Ectodermal cell (in vitro differentiated cells): ENCODE data around the gene AUTS2.

ENCODE experiments used
- H3K27ac ChIP-seq: 2 replicates; pipeline ENCODE4 v1.7.0; 2013; ENCODE audit warnings: mild to moderate bottlenecking, low read depth, low read length; ENCODE audit not compliant: insufficient read depth, poor library complexity, severe bottlenecking
- H3K27me3 ChIP-seq: 2 replicates; pipeline ENCODE4 v1.7.0; 2013; ENCODE audit warnings: mild to moderate bottlenecking, low read length; ENCODE audit not compliant: insufficient read depth, control insufficient read depth, poor library complexity, severe bottlenecking
- H3K36me3 ChIP-seq: one replicate; pipeline ENCODE4 v1.7.0; 2013; ENCODE audit warnings: low read length; ENCODE audit not compliant: control insufficient read depth, insufficient read depth
- H3K4me1 ChIP-seq: one replicate; pipeline ENCODE4 v1.7.0; 2013; ENCODE audit warnings: low read length; ENCODE audit not compliant: control insufficient read depth, insufficient read depth
- H3K4me3 ChIP-seq: 2 replicates; pipeline ENCODE4 v1.7.0; 2013; ENCODE audit warnings: low read depth, low read length, control low read depth; ENCODE audit not compliant: insufficient read depth
- H3K9me3 ChIP-seq: 2 replicates; pipeline ENCODE4 v1.7.0; 2013; ENCODE audit warnings: mild to moderate bottlenecking, low read length, moderate library complexity; ENCODE audit not compliant: control insufficient read depth
- WGBS, 2 experiments: methylation state at CpG; one replicate each; pipeline ENCODE4 v1.1.7; 2013; ENCODE audit warnings: missing lambda C conversion rate in 2 of 2; 5-methylcytosine and 5-hydroxymethylcytosine counted together

Gene AUTS2

DNA sequence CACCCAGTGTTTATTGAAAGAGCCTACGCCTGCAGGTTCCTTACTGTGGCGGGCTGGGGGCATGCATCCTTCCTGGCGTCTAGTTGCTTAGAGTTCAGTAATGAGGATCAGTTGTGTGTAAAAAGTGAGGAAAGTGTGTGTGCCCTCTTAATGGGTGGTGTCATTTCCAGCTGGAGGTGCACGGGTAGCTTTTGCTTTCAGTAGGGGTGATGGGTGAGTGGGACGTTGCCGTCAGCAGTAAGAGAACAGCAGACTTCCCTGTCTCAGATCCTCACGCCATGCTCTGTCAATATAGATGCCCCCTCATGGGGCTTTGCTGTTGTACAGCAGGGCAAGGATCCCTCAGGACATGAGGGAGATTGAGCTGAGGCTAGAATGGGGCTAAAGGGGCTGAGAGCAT is 1181.0 kb downstream of the AUTS2 start:
- H3K36me3 ChIP-seq: peaks cover 16% of the 10 kb centered on the region
- H3K4me3 ChIP-seq: no peak overlapping the region
- no peaks in the 10 kb centered on the region for H3K27me3 ChIP-seq
- H3K4me1 ChIP-seq: peaks cover 10% of the 10 kb centered on the region
- no peaks in the 10 kb centered on the region for H3K9me3 ChIP-seq
- 92 to 98% methylated on average over 7 of the region's 7 CpGs for WGBS, 2 experiments
- no peak overlapping the region for H3K27ac ChIP-seq

DNA sequence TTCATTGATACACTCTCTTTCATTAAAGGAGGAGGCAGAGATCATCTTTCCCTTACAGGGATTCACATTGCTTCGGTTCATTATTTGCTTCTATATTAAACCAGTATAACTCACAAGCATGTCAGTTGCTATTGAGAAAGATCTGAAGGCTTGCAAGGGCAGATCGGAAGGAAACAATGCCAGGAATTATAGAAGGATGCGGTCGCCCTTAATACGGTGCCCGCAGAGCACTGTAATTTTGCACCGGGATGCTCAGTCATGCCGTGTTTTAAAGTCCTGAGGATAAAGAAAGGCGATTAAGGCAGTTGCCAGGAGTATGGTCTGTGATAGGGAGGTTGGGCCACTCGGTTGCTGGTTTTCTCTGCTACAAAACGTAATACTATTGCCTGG is 1183.6 kb downstream of the AUTS2 start:
- no peak overlapping the region for H3K4me3 ChIP-seq
- H3K27ac ChIP-seq: no peak overlapping the region
- H3K9me3 ChIP-seq: no peaks in the 10 kb centered on the region
- H3K4me1 ChIP-seq: peaks cover 10% of the 10 kb centered on the region
- no peaks in the 10 kb centered on the region for H3K27me3 ChIP-seq
- WGBS, 2 experiments: 95 to 96% methylated on average over 11 of the region's 11 CpGs
- peaks cover 38% of the 10 kb centered on the region for H3K36me3 ChIP-seq

DNA sequence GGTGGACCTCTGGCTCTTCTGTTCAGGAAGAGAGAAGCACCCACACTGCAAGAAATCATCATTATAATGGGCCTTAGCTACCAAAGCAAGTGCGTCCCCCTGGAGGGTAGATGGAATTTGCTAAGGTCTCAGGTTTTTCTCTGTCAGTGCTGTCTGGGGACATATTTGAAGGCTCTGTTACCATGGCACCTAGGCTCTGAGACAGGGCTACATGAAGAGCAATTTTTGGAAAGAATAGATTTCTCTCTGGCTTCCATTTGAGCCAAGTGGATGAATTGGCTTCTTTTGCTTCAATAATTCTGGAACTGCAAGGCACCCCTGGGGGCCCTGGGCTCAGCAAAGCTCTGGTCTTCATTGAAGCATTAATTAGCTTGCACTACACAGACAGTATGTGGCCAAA is 1184.5 kb downstream of the AUTS2 start:
- Histone ChIP-seq H3K4me1 (peaks cover 10% of the 10 kb centered on the region), H3K27ac (no peak overlapping the region), H3K27me3 (no peaks in the 10 kb centered on the region), H3K4me3 (no peak overlapping the region), H3K9me3 (no peaks in the 10 kb centered on the region), H3K36me3 (peaks cover 43% of the 10 kb centered on the region)
- 85 to 88% methylated on average over 1 of the region's 1 CpG for WGBS, 2 experiments

DNA sequence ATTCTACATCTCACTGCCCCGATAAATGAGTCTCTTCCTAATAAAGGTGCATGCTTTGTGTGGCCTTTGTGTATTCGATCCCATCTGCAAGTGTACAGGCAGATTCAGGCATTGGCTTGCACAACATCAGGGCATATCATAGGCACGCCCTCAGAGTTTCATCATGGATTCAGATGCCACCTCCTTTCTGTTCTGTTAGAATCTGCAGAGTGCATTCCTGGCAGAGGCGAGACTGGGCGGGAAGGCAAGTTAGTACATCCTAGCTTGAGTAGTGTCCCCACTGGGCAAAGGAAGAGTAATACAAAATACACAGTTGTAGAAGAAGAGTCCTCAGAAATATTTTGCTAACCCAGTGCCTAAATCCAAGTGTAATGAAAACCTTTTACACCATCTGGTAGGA is 1187.2 kb downstream of the AUTS2 start:
- Histone ChIP-seq H3K4me1 (peaks cover 10% of the 10 kb centered on the region), H3K4me3 (no peak overlapping the region), H3K9me3 (no peaks in the 10 kb centered on the region), H3K27ac (no peak overlapping the region), H3K27me3 (no peaks in the 10 kb centered on the region), H3K36me3 (peaks cover 66% of the 10 kb centered on the region)
- 94 to 97% methylated on average over 5 of the region's 5 CpGs for WGBS, 2 experiments

DNA sequence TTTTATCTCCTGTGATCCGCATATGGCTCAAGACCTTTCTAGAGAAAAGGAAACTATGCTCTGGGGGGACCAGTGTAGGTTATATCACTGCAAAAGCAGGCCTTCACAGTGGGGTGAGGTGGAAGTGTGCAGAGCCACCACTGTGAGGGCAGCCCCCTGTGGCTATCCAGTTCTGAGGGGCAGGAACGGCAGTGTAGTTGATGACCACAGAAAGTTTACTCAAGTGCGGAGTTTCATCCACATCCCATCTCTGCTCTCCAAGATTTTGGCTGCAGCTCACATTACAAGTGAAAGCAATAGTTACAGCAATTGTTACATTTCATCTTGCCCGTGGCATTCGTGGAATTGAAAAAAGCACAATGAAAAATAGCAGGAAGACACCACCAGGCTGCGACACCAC is 1187.8 kb downstream of the AUTS2 start:
- Histone ChIP-seq H3K36me3 (peaks cover 66% of the 10 kb centered on the region), H3K27ac (no peak overlapping the region), H3K9me3 (no peaks in the 10 kb centered on the region), H3K4me3 (no peak overlapping the region), H3K4me1 (peaks cover 10% of the 10 kb centered on the region), H3K27me3 (no peaks in the 10 kb centered on the region)
- WGBS, 2 experiments: 94 to 97% methylated on average over 6 of the region's 6 CpGs

DNA sequence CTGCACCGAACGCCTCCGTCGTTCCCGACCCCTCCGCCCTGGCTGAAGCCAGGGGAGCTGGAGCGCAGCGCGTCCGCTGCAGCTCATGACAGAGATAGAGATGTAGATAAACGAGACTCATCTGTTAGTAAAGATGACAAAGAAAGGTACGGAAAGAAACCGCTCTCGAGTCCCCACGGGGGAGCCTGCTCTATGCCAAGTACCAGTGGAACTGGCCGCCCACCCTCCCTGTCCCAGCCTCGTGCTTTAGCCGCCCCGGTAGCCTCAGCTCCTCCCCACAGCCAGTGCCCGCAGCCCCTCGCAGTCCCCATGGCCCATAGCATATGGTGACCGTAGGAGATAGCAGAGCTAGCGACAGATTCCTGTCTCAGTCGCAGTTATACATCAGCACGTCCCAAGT is 1189.0 kb downstream of the AUTS2 start:
- Histone ChIP-seq H3K27me3 (no peaks in the 10 kb centered on the region), H3K36me3 (peaks cover 64% of the 10 kb centered on the region), H3K9me3 (no peaks in the 10 kb centered on the region), H3K4me3 (no peak overlapping the region), H3K4me1 (peaks cover 8% of the 10 kb centered on the region), H3K27ac (no peak overlapping the region)
- WGBS, 2 experiments: 93% methylated on average over 25 of the region's 25 CpGs

DNA sequence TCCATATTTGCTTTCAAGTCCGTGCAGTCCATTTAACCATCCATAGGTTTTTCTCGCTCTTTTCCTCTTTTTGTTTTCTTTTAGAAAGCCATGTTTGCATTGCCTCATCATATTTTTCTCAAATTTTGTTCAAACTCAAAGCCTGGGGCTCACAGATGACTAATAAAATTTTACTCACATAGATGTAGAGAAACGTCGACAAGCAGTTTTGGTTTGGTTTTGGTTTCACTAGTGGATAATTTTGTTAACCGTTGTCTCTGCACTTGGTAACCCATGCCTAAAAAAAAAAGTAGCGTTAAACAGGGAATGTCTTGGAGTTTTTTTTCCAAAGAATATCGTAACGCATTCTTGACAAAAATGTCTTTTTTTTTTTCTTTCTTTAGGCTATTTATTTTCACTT is 1189.5 kb downstream of the AUTS2 start:
- H3K27me3 ChIP-seq: no peaks in the 10 kb centered on the region
- H3K36me3 ChIP-seq: peaks cover 60% of the 10 kb centered on the region
- no peaks in the 10 kb centered on the region for H3K9me3 ChIP-seq
- H3K4me3 ChIP-seq: no peak overlapping the region
- 93 to 95% methylated on average over 8 of the region's 8 CpGs for WGBS, 2 experiments
- no peak overlapping the region for H3K27ac ChIP-seq
- H3K4me1 ChIP-seq: peaks cover 3% of the 10 kb centered on the region

DNA sequence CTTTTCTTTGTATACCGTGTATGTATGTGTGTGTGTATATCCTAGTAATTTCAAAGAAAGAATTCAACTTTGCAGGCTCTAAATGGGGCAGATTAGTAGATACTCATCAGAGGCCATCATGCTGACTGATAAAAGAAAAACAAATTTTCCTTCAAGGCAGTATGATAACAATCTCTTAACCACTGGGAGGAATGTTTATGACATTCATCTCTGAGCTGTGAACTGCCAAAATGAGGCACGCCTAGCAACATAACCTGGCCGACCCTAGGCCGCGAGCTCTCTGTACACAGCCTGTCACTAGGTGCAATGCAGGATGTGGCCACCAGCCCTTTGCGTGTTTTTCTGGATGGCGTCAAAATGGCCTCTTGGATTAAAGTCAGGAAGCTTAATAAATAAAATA is 1190.0 kb downstream of the AUTS2 start:
- H3K27ac ChIP-seq: no peak overlapping the region
- no peaks in the 10 kb centered on the region for H3K4me1 ChIP-seq
- H3K27me3 ChIP-seq: no peaks in the 10 kb centered on the region
- WGBS, 2 experiments: 97 to 98% methylated on average over 6 to 7 of the region's 7 CpGs
- H3K36me3 ChIP-seq: peaks cover 60% of the 10 kb centered on the region
- no peaks in the 10 kb centered on the region for H3K9me3 ChIP-seq
- H3K4me3 ChIP-seq: no peak overlapping the region

DNA sequence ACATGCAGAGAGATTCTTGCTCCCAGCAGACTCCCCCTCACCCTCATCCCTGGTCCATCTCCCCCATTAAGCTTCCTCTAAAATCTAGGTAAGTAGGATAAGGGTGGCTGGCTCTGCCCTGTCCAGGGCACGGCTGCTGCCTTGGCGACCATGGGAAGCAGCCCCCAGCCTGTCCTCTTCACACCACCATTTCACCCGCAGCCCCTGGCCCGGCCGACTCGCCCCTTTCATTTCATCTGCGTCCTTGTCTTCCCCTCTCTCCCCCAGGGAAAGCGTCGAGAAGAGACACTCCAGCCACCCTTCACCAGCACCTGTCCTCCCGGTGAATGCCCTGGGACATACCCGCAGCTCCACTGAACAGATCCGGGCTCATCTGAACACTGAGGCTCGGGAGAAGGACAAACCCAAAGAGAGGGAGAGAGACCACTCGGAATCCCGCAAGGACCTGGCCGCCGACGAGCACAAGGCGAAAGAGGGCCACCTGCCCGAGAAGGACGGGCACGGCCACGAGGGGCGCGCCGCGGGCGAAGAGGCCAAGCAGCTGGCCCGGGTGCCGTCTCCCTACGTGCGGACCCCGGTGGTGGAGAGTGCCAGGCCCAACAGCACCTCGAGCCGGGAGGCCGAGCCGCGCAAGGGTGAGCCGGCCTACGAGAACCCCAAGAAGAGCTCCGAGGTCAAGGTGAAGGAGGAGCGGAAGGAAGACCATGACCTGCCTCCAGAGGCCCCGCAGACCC is 1191.4 kb downstream of the AUTS2 start:
- peaks cover 56% of the 10 kb centered on the region for H3K36me3 ChIP-seq
- 96 to 97% methylated on average over 43 of the region's 43 CpGs for WGBS, 2 experiments

DNA sequence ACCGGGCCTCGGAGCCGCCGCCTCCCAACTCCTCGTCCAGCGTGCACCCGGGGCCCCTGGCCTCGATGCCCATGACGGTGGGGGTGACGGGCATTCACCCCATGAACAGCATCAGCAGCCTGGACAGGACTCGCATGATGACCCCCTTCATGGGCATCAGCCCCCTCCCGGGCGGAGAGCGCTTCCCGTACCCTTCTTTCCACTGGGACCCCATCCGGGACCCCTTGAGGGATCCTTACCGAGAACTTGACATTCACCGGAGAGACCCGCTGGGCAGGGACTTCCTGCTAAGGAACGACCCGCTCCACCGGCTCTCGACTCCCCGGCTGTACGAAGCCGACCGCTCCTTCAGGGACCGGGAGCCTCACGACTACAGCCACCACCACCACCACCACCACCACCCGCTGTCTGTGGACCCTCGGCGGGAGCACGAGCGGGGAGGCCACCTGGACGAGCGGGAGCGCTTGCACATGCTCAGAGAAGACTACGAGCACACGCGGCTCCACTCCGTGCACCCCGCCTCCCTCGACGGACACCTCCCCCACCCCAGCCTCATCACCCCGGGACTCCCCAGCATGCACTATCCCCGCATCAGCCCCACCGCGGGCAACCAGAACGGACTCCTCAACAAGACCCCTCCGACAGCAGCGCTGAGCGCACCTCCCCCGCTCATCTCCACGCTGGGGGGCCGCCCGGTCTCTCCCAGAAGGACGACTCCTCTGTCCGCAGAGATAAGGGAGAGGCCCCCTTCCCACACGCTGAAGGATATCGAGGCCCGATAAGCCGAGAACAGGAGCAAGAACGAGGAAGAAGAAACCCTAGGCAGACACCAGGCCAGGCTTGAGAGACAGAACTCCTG is 1192.2 kb downstream of the AUTS2 start:
- Histone ChIP-seq H3K4me3 (no peak overlapping the region), H3K36me3 (peaks cover 48% of the 10 kb centered on the region), H3K4me1 (no peaks in the 10 kb centered on the region), H3K9me3 (no peaks in the 10 kb centered on the region), H3K27ac (no peak overlapping the region), H3K27me3 (no peaks in the 10 kb centered on the region)
- 95% methylated on average over 63 of the region's 63 CpGs for WGBS, 2 experiments

More for the DNA sequence above, 1191.4 kb downstream of the AUTS2 start:
- H3K27ac ChIP-seq: no peak overlapping the region
- H3K4me3 ChIP-seq: no peak overlapping the region
- H3K27me3 ChIP-seq: no peaks in the 10 kb centered on the region
- H3K4me1 ChIP-seq: no peaks in the 10 kb centered on the region
- H3K9me3 ChIP-seq: no peaks in the 10 kb centered on the region
